HUDEP-2 (cell line): ENCODE data around the gene POLR1C.
"Not testable (repeated sequence)": the region's sequence is repeated elsewhere in the genome, so short reads cannot be mapped to it uniquely, and the experiment has no call there.

Source experiments
- DNase-seq, 76 experiments: peaks; one replicate each; lab custom pipeline; 2025; ENCODE audit not compliant: unreplicated experiment in 76 of 76; lab: John Stamatoyannopoulos, UW

The POLR1C gene

GRCh38 chr6:43492673-43493072 lies 24.2 kb upstream of the POLR1C start:
- DNase-seq = no peak

GRCh38 chr6:43493230-43493629 lies 23.7 kb upstream of the POLR1C start:
- DNase-seq = no peak

DNA sequence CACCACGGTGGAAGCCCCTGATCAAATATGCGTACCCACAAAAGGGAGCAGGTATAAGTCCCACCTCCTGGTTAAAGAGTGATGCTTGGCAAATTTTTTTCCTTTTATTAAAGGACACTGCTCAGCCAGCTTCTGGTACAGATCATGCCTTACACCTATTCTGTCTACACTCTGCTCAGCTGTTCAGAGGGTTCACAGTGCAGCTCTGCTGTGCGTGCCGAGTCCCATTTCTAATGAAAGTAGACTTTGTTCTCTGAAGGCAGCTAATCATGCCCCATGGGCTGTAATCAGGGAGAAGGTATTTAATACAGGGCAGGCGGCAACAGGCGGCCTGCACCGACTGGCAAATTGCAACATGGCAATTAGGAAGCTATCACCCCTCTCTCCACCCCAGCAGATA lies 23.1 kb upstream of the POLR1C start:
- no peak for DNase-seq

DNA sequence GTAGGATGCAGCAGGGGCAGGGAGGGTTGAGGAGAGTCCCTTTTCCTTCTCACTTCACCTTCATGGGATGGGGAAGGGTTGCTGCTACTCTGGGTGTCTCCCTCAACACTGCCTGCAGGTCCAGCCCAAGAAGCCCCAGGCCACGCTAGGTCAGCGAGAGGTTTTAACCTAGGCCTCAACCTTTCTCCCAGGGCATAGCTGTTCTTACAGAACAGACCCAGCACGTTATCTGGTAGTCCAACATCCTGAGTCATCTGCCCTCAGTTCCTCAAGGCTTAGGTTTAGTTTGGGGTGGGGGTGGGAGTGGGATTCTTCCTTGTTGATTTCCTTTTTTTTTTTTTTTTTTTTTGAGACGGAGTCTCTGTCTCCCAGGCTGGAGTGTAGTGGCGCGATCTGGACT lies 22.6 kb upstream of the POLR1C start:
- DNase-seq = no peak

DNA sequence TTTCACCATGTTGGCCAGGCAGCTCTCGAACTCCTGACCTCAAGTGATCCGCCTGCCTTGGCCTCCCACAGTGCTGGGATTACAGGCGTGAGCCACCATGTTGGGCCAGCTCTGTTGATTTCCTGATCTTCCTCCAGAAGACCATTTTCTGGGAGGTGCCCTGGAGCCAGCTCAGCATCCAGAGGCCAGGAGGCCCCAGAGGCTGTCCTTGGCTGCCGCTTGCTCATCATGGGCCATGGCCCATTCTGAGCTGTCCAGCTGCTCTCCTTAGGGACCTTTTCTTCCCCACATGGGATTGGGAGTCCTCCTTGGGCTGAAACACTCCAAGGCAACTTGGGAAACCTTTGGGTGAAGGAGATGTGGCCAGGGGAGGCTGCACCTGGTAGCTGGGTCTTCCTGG lies 22.1 kb upstream of the POLR1C start:
- DNase-seq = no peak

DNA sequence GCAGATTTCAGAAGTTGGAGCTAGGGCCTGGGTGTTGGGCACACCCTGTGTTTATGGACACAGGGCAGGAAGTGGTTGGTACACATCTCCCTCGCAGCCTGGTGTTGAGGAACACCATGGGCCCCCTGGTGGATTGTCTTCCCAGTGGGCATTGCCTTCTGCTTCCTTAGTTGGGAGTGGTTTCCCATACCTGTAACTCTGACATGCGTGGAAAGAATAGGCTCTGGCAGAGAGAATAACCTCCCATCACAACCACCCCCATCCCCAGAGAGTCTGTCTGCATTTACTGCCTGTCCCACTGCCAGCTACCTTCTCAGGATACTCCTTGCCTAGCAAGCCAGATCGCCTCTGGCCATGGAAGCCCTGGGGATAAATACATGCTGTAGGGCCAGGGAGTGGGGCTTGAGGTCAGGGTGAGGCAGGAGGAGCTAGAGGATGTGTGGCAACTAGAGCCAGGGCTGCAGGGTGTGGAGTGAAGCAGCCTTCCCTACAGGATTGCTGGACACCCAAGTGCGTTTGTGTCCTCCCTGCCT lies 21.4 kb upstream of the POLR1C start:
- no peak for DNase-seq

GRCh38 chr6:43496370-43497128 lies 20.3 kb upstream of the POLR1C start:
- peak in 12 of 76 experiments; percentile 14 to 44 (median 19) for DNase-seq

DNA sequence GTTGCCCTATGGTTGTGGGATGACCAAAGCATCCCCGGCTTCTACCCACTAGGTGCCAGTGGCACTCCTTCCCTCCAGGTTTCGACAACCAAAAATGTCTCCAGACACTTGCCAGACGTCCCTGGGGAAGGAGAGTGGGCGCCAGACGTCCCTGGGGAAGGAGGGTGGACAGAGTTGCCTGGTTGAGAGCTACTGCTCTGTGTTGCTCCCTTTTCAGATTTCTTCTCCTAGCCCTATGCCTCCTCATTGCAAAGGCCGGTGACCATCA lies 19.8 kb upstream of the POLR1C start:
- DNase-seq = no peak

- no peak for DNase-seq
Observed at GRCh38 chr6:43497689-43498088, 19.2 kb upstream of the POLR1C start.

GRCh38 chr6:43498291-43498690 lies 18.6 kb upstream of the POLR1C start:
- DNase-seq = not testable (repeated sequence)

GRCh38 chr6:43499028-43499815 lies 17.7 kb upstream of the POLR1C start:
- no peak for DNase-seq

GRCh38 chr6:43500921-43501320 lies 16.0 kb upstream of the POLR1C start:
- DNase-seq = no peak

GRCh38 chr6:43502666-43503065 lies 14.2 kb upstream of the POLR1C start:
- DNase-seq = no peak

DNA sequence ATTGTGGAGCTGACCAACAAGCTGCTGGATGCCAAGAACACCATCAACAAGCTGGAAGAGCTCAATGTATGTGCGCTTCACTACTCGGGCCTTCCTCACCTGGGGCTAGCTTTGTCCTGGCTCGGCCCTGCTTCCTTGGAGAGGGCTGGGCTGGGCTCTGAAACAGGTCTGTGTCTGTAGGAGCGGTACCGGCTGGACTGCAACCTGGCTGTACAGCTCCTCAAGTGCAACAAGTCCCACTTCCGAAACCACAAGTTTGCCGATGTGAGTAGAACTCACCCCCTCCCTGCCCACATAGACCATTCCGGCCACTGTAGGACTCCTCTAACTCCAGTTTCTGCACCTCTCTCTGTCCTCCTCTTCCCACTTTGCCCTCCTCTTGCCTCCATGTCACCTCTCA lies 13.4 kb upstream of the POLR1C start:
- no peak for DNase-seq

- no peak for DNase-seq
Observed at GRCh38 chr6:43504756-43505593, 11.9 kb upstream of the POLR1C start.

DNA sequence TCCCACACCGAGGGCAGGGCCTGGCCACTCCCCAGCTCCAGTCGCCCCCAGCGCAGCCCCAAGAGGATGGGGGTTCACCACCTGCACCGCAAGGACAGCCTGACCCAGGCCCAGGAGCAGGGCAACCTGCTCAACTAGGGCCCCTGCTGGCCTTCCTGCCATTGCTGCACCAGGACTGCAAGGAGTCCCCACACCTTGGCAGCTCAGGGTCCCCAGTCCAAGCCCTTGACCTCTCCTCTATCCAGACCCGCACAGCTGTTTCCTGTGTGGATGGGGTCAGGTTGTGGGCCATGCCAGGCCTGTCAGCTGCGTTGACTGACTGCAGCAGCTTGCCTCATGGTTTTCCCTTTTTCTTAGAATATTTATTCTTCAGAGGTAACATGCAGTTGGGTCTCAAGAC lies 11.2 kb upstream of the POLR1C start:
- no peak for DNase-seq

- no peak for DNase-seq
Observed at GRCh38 chr6:43506171-43506570, 10.7 kb upstream of the POLR1C start.

- DNase-seq = peak in 73 of 76 experiments; percentile 17 to 93 (median 74)
Observed at GRCh38 chr6:43506667-43507471, 10.0 kb upstream of the POLR1C start.

DNA sequence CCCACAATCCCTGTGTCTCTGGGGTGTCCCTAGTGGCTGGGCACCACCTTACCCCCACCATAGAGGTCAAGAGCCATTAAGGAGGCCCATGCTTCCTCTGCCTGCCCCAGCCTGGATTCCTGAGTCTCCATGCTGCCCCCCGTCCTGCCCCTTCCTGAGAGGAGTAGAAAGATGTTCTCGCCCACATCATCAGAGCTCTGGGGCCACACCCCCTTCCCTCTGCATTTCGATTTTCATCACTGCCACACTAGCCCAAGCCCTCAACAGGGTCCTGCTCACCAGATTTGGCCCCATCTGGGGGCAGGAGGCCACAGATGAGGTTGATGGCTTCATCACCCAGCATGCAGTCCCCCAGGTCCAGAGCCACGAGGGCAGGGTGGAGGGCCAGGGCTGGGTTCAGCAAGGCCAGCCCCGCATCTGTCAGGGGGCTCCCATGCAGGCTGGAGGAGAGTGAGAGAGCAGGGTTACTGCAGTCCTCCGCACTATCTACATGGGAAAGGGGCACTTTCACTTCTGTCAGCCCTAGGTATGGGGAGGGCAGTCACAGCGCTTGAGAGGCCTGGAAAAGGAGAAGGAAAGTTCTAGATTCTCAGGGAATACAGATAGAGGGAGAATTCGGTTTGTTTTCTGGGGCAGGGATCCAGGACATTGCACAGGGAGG lies 8.3 kb upstream of the POLR1C start:
- no peak for DNase-seq
